Mesendoderm (in vitro differentiated cells): ENCODE data around the gene PPP1R9B.

ENCODE experiments used
- DNase-seq: peaks from one replicate; pipeline ENCODE4 v3.0.0; 2013
- H2AK5ac ChIP-seq: 2 replicates; pipeline ENCODE4 v1.6.1; 2013; ENCODE audit warnings: low read length, inconsistent platforms
- H2BK120ac ChIP-seq: 2 replicates; pipeline ENCODE4 v1.6.1; 2013; ENCODE audit warnings: low read depth, mild to moderate bottlenecking, low read length, moderate library complexity, mixed read lengths
- H2BK15ac ChIP-seq: replicated peaks from 2 replicates; pipeline ENCODE4 v1.6.1; 2013; ENCODE audit warnings: low read depth, mild to moderate bottlenecking, moderate library complexity
- H2BK5ac ChIP-seq: 2 replicates; pipeline ENCODE4 v1.6.1; 2013; ENCODE audit warnings: low read length, inconsistent platforms
- H3K18ac ChIP-seq: 2 replicates; pipeline ENCODE4 v1.6.1; 2013; ENCODE audit warnings: mild to moderate bottlenecking, low read length, mixed read lengths
- H3K23ac ChIP-seq: one replicate; pipeline ENCODE4 v1.6.1; 2013; ENCODE audit warnings: low read length
- H3K27ac ChIP-seq: 2 replicates; pipeline ENCODE4 v1.5.1; 2013; ENCODE audit warnings: low read depth, mild to moderate bottlenecking, inconsistent platforms, low read length, moderate library complexity
- H3K27me3 ChIP-seq: 2 replicates; pipeline ENCODE4 v1.6.1; 2013; ENCODE audit warnings: low read length, control low read depth, mild to moderate bottlenecking, inconsistent platforms; ENCODE audit not compliant: insufficient read depth, poor library complexity
- H3K36me3 ChIP-seq: 2 replicates; pipeline ENCODE4 v1.6.1; 2013; ENCODE audit warnings: low read length, inconsistent platforms; ENCODE audit not compliant: control insufficient read depth, insufficient read depth
- H3K4ac ChIP-seq: one replicate; pipeline ENCODE4 v1.6.1; 2013; ENCODE audit warnings: low read depth, mild to moderate bottlenecking, low read length, moderate library complexity
- H3K4me1 ChIP-seq: 2 replicates; pipeline ENCODE4 v1.6.1; 2013; ENCODE audit warnings: low read depth, low read length, inconsistent platforms; ENCODE audit not compliant: control insufficient read depth
- H3K4me2 ChIP-seq: 2 replicates; pipeline ENCODE4 v1.6.1; 2013; ENCODE audit warnings: low read length
- H3K4me3 ChIP-seq: 2 replicates; pipeline ENCODE4 v1.5.1; 2013; ENCODE audit warnings: mild to moderate bottlenecking, low read length
- H3K56ac ChIP-seq: one replicate; pipeline ENCODE4 v1.6.1; 2013; ENCODE audit warnings: low read length
- H3K79me1 ChIP-seq: 2 replicates; pipeline ENCODE4 v1.6.1; 2013; ENCODE audit warnings: low read length, inconsistent platforms
- H3K79me2 ChIP-seq: 2 replicates; pipeline ENCODE4 v1.6.1; 2013; ENCODE audit warnings: mild to moderate bottlenecking, low read length; ENCODE audit not compliant: control insufficient read depth, insufficient read depth
- H3K9ac ChIP-seq: 2 replicates; pipeline ENCODE4 v1.6.1; 2013; ENCODE audit warnings: low read length, inconsistent platforms
- H4K5ac ChIP-seq: one replicate; pipeline ENCODE4 v1.6.1; 2013; ENCODE audit warnings: low read length
- H4K8ac ChIP-seq: one replicate; pipeline ENCODE4 v1.6.1; 2013; ENCODE audit warnings: low read depth, mild to moderate bottlenecking, control low read depth, low read length, moderate library complexity
- WGBS: extraction: QIAGEN DNeasy Blood & Tissue Kit; methylation state at CpG from one replicate; pipeline ENCODE4 v1.1.7; 2013; ENCODE audit warnings: low lambda C conversion rate, missing lambda C conversion rate; ENCODE audit not compliant: insufficient coverage; ENCODE audit errors: extremely low coverage; 5-methylcytosine and 5-hydroxymethylcytosine counted together

The PPP1R9B gene

GRCh38 chr17:50176559-50177357, 26.3 kb upstream of the PPP1R9B start:
- Histone ChIP-seq H3K56ac (peak overlapping the region; percentile 26), H3K79me2 (no peaks in the 10 kb centered on the region), H3K36me3 (no peaks in the 10 kb centered on the region), H2AK5ac (peak overlapping the region; percentile 79), H2BK120ac (peak overlapping the region; percentile 17), H3K4me2 (no peak overlapping the region), H4K8ac (no peak overlapping the region), H3K79me1 (no peaks in the 10 kb centered on the region), H2BK15ac (no peak overlapping the region), H3K23ac (no peak overlapping the region), H3K4me3 (no peak overlapping the region), H3K9ac (peak overlapping the region; percentile 25), H3K4ac (peak overlapping the region; percentile 1), H3K4me1 (peaks cover 7% of the 10 kb centered on the region), H3K18ac (peak overlapping the region; percentile 6), H3K27me3 (no peaks in the 10 kb centered on the region), H4K5ac (no peak overlapping the region), H3K27ac (peak overlapping the region; percentile 71), H2BK5ac (no peak overlapping the region)
- no CpG with 5 or more reads among the region's 20 CpGs for WGBS
- DNase-seq = peak; percentile 29

- no peaks in the 10 kb centered on the region for H3K79me1 ChIP-seq
- no peaks in the 10 kb centered on the region for H3K36me3 ChIP-seq
- H3K4me3 ChIP-seq = no peak overlapping the region
- H3K79me2 ChIP-seq = no peaks in the 10 kb centered on the region
- H3K27me3 ChIP-seq = no peaks in the 10 kb centered on the region
- H3K4me2 ChIP-seq = no peak overlapping the region
- H3K4ac ChIP-seq = peak overlapping the region; percentile 22
- no peak overlapping the region for H2BK5ac ChIP-seq
- H3K23ac ChIP-seq = no peak overlapping the region
- H3K9ac ChIP-seq = no peak overlapping the region
- no peak for DNase-seq
- H2BK120ac ChIP-seq = no peak overlapping the region
- no peak overlapping the region for H3K27ac ChIP-seq
- no peak overlapping the region for H4K5ac ChIP-seq
- no peak overlapping the region for H2AK5ac ChIP-seq
- H3K18ac ChIP-seq = no peak overlapping the region
- H3K56ac ChIP-seq = peak overlapping the region; percentile 67
- peaks cover 7% of the 10 kb centered on the region for H3K4me1 ChIP-seq
- no peak overlapping the region for H2BK15ac ChIP-seq
- no CpG with 5 or more reads among the region's 16 CpGs for WGBS
- no peak overlapping the region for H4K8ac ChIP-seq
These were observed 24.7 kb upstream of the PPP1R9B start for GRCh38 chr17:50175035-50175807.

- WGBS = no CpG with 5 or more reads among the region's 6 CpGs
- H3K27me3 ChIP-seq = no peaks in the 10 kb centered on the region
- H2AK5ac ChIP-seq = no peak overlapping the region
These were observed 24.0 kb upstream of the PPP1R9B start for GRCh38 chr17:50174444-50174843.

GRCh38 chr17:50173335-50173941, 23.0 kb upstream of the PPP1R9B start:
- no peak overlapping the region for H4K8ac ChIP-seq
- peak overlapping the region; percentile 30 for H3K27ac ChIP-seq
- no peaks in the 10 kb centered on the region for H3K79me2 ChIP-seq
- no peak overlapping the region for H3K4ac ChIP-seq
- H2AK5ac ChIP-seq = no peak overlapping the region
- peak; percentile 90 for DNase-seq
- H3K4me1 ChIP-seq = peaks cover 5% of the 10 kb centered on the region
- WGBS = no CpG with 5 or more reads among the region's 10 CpGs
- H3K23ac ChIP-seq = peak overlapping the region; percentile 57
- peak overlapping the region; percentile 40 for H4K5ac ChIP-seq
- no peak overlapping the region for H2BK5ac ChIP-seq
- no peaks in the 10 kb centered on the region for H3K27me3 ChIP-seq
- H3K4me2 ChIP-seq = no peak overlapping the region
- no peak overlapping the region for H3K18ac ChIP-seq
- no peak overlapping the region for H2BK120ac ChIP-seq
- peak overlapping the region; percentile 22 for H3K9ac ChIP-seq
- H3K79me1 ChIP-seq = no peaks in the 10 kb centered on the region
- H3K36me3 ChIP-seq = no peaks in the 10 kb centered on the region
- H3K4me3 ChIP-seq = no peak overlapping the region
- H2BK15ac ChIP-seq = no peak overlapping the region
- peak overlapping the region; percentile 71 for H3K56ac ChIP-seq

More at GRCh38 chr17:50174444-50174843, 24.0 kb upstream of the PPP1R9B start:
- Histone ChIP-seq H3K79me1 (no peaks in the 10 kb centered on the region), H3K56ac (no peak overlapping the region), H3K4me2 (no peak overlapping the region), H2BK15ac (no peak overlapping the region), H3K9ac (no peak overlapping the region), H4K8ac (no peak overlapping the region), H3K23ac (no peak overlapping the region), H2BK120ac (no peak overlapping the region), H3K27ac (no peak overlapping the region), H3K18ac (no peak overlapping the region), H3K4me1 (peaks cover 7% of the 10 kb centered on the region), H4K5ac (no peak overlapping the region), H3K79me2 (no peaks in the 10 kb centered on the region), H3K36me3 (no peaks in the 10 kb centered on the region), H3K4me3 (no peak overlapping the region), H3K4ac (no peak overlapping the region), H2BK5ac (no peak overlapping the region)
- no peak for DNase-seq

GRCh38 chr17:50172936-50173334, 22.5 kb upstream of the PPP1R9B start:
- Histone ChIP-seq H3K79me2 (no peaks in the 10 kb centered on the region), H3K27me3 (no peaks in the 10 kb centered on the region), H4K5ac (no peak overlapping the region), H2AK5ac (no peak overlapping the region), H3K4me2 (no peak overlapping the region), H3K23ac (peak overlapping the region; percentile 57), H3K4me3 (no peak overlapping the region), H4K8ac (no peak overlapping the region), H3K4me1 (peaks cover 5% of the 10 kb centered on the region), H3K18ac (no peak overlapping the region), H3K36me3 (no peaks in the 10 kb centered on the region), H3K56ac (peak overlapping the region; percentile 71), H2BK15ac (no peak overlapping the region), H2BK120ac (no peak overlapping the region), H3K4ac (no peak overlapping the region), H3K79me1 (no peaks in the 10 kb centered on the region), H3K9ac (peak overlapping the region; percentile 22), H3K27ac (no peak overlapping the region), H2BK5ac (no peak overlapping the region)
- DNase-seq = no peak
- no CpG with 5 or more reads among the region's 6 CpGs for WGBS
